GM12878 (cell line): ENCODE data around the gene EXOSC2. TPM values are rescaled to one million over a fixed set of nuclear protein-coding genes. Genes with fewer than 3 reads are reported as not detected.

ENCODE experiments used
- ATAC-seq: fragments of 200-7000 bp; cut with Tn5 transposase; 3 replicates; pipeline ENCODE4 v1.9.1; 2020; ENCODE audit warnings: mild to moderate bottlenecking, moderate library complexity
- BruUV-seq: library from RNA; stranded (reverse); fragments of 400-500 nt; replicated peaks from 2 replicates; lab custom pipeline; 2021; lab: Mats Ljungman, UMichigan
- CTCF ChIA-PET: fragments of 300-600 bp; sonication (Branson Sonifier 250); formaldehyde crosslinking; extraction: SDS; loops from one replicate; lab custom pipeline; 2021; ENCODE audit warnings: inconsistent platforms; lab: Yijun Ruan, JAX
- POLR2A ChIA-PET: fragments of 350-600 bp; formaldehyde crosslinking; extraction: SDS; loops from one replicate; lab custom pipeline; 2021; ENCODE audit warnings: inconsistent platforms; lab: Charles Lee
- RAD21 ChIA-PET: fragments of 300-600 bp; sonication (Branson Sonifier 250); formaldehyde crosslinking; loops from one replicate; lab custom pipeline; 2023; ENCODE audit warnings: antibody characterized with exemption; ENCODE audit not compliant: unreplicated experiment; lab: Charles Lee
- SMC1A ChIA-PET: fragments of 300-600 bp; sonication (Branson Sonifier 250); formaldehyde crosslinking; loops from one replicate; lab custom pipeline; 2023; ENCODE audit not compliant: unreplicated experiment, uncharacterized antibody; lab: Charles Lee
- DNase-seq: peaks from one replicate; pipeline ENCODE4 v3.0.0-alpha.2; 2011; ENCODE audit warnings: low read depth, low spot score
- FAIRE-seq: peaks from 3 replicates; lab custom pipeline; 2011; peaks lifted over from hg19 to GRCh38; lab: Jason Lieb, UNC
- H2AFZ ChIP-seq: 2 replicates; pipeline ENCODE4 v1.6.0; 2011; ENCODE audit warnings: low read depth, low read length, control low read depth; ENCODE audit not compliant: control insufficient read depth
- H3K27ac ChIP-seq: 2 replicates; pipeline ENCODE4 v1.5.1; 2011; ENCODE audit warnings: control low read depth; ENCODE audit not compliant: control insufficient read depth, insufficient read depth
- H3K27me3 ChIP-seq, 2 experiments: replicated peaks in 1 of 2; 2 replicates each; pipeline versions ENCODE4 v1.6.0 to v1.6.1; 2011; ENCODE audit warnings: low read length in 1 of 2; ENCODE audit not compliant: control insufficient read depth in 2 of 2, insufficient read depth in 2 of 2
- H3K36me3 ChIP-seq, 2 experiments: 2 replicates each; pipeline ENCODE4 v1.5.1; 2011; ENCODE audit warnings: low read length in 1 of 2; ENCODE audit not compliant: control insufficient read depth in 2 of 2, insufficient read depth in 2 of 2
- H3K4me1 ChIP-seq: 2 replicates; pipeline ENCODE4 v1.6.1; 2011; ENCODE audit warnings: mild to moderate bottlenecking, low read length, moderate library complexity, mixed read lengths; ENCODE audit not compliant: control insufficient read depth, insufficient read depth
- H3K4me2 ChIP-seq: 2 replicates; pipeline ENCODE4 v1.6.0; 2011; ENCODE audit warnings: control low read depth; ENCODE audit not compliant: control insufficient read depth, insufficient read depth
- H3K4me3 ChIP-seq: fragments of 200-600 bp; sonication (generic); 2 replicates; pipeline ENCODE4 v1.5.1; 2016
- H3K79me2 ChIP-seq: 2 replicates; pipeline ENCODE4 v1.6.0; 2011; ENCODE audit warnings: low read length; ENCODE audit not compliant: control insufficient read depth, insufficient read depth
- H3K9ac ChIP-seq: 2 replicates; pipeline ENCODE4 v1.8.0; 2011; ENCODE audit warnings: low read length, control low read depth, mixed read lengths; ENCODE audit not compliant: control insufficient read depth, insufficient read depth
- H3K9me3 ChIP-seq: replicated peaks from 3 replicates; pipeline ENCODE4 v1.5.1; 2011; ENCODE audit warnings: mild to moderate bottlenecking, low read length; ENCODE audit not compliant: control insufficient read depth, insufficient read depth
- H4K20me1 ChIP-seq: 2 replicates; pipeline ENCODE4 v1.6.0; 2011; ENCODE audit not compliant: control insufficient read depth, insufficient read depth
- ASH2L ChIP-seq: fragments of 300-600, 200-600 bp; sonication (generic); IDR thresholded peaks from 2 replicates; pipeline ENCODE4 v1.6.1; 2017; ENCODE audit warnings: low read depth, mild to moderate bottlenecking, borderline replicate concordance
- BCL3 ChIP-seq: IDR thresholded peaks from 2 replicates; pipeline ENCODE4 v1.6.1; 2011; ENCODE audit warnings: borderline replicate concordance, low read depth, mild to moderate bottlenecking, moderate library complexity, low read length; ENCODE audit not compliant: insufficient read depth, poor library complexity, severe bottlenecking
- BCLAF1 ChIP-seq: fragments of 450-650 bp; IDR thresholded peaks from 2 replicates; pipeline ENCODE4 v1.6.1; 2017; ENCODE audit warnings: antibody characterized with exemption, mild to moderate bottlenecking, moderate library complexity
- BRCA1 ChIP-seq: IDR thresholded peaks from 2 replicates; pipeline ENCODE4 v1.6.1; 2011; ENCODE audit warnings: low read depth, low read length, improper control_type of control experiment
- CTCF ChIP-seq, 3 experiments: IDR thresholded peaks in 2 of 3; conservative IDR thresholded peaks in 1 of 3; 2 replicates each; pipeline ENCODE4 v1.5.1; 2011; ENCODE audit warnings: low read depth in 3 of 3, low read length in 3 of 3, mild to moderate bottlenecking in 3 of 3, control low read depth in 2 of 3, moderate library complexity in 2 of 3, inconsistent platforms in 1 of 3, mixed read lengths in 1 of 3; ENCODE audit not compliant: control insufficient read depth in 2 of 3, insufficient read depth in 1 of 3; ENCODE audit errors: extremely low read depth in 1 of 3
- EED ChIP-seq: sonication (generic); IDR thresholded peaks from 2 replicates; pipeline ENCODE4 v1.6.1; 2016; ENCODE audit warnings: antibody characterized with exemption, low read depth
- HDAC6 ChIP-seq: fragments of 200-600 bp; sonication (generic); IDR thresholded peaks from one replicate; pipeline ENCODE4 v1.8.0; 2017; ENCODE audit warnings: antibody characterized with exemption; ENCODE audit not compliant: unreplicated experiment
- HSF1 ChIP-seq: fragments of 150-350 bp; IDR thresholded peaks from 2 replicates; pipeline ENCODE4 v1.6.1; 2014; ENCODE audit warnings: mild to moderate bottlenecking, low read depth, low read length
- ZNF207 ChIP-seq: fragments of 450-650 bp; IDR thresholded peaks from 2 replicates; pipeline ENCODE4 v1.6.1; 2014; ENCODE audit warnings: antibody characterized with exemption, mild to moderate bottlenecking, borderline replicate concordance
- ZNF592 ChIP-seq: fragments of 450-650 bp; IDR thresholded peaks from 2 replicates; pipeline ENCODE4 v1.6.1; 2017; ENCODE audit warnings: mild to moderate bottlenecking, moderate library complexity
- WGBS: methylation state at CpG from one replicate; pipeline ENCODE4 v1.1.6; 2016; ENCODE audit warnings: low lambda C conversion rate; ENCODE audit not compliant: insufficient replicate concordance, insufficient coverage; ENCODE audit errors: missing lambda C conversion rate; 5-methylcytosine and 5-hydroxymethylcytosine counted together
- in situ Hi-C: fragments of 300-500 bp; cut with MboI; formaldehyde crosslinking; loops from 9 replicates; pipeline ENCODE4 v1.14.3; 2018; ENCODE audit warnings: mixed read lengths
- intact Hi-C: fragments of 100-400 bp; cut with micrococcal nuclease; formaldehyde crosslinking; loops from one replicate; pipeline ENCODE4 v1.14.2; 2022; ENCODE audit not compliant: unreplicated experiment
- polyA plus RNA-seq, 11 experiments: library from polyadenylated mRNA; depleted of rRNA in 4 of 11; unstranded in 6 of 11; stranded (reverse) in 5 of 11; fragments of >200 nt; fragmentation: Nextera tagmentation in 4 of 11; fragmentation: Illumina TruSeq in 1 of 11; extraction: Ambion mirVana in 4 of 11; extraction: Trizol in 1 of 11; gene quantifications; 1 replicate in 1 of 11; 2 replicates in 10 of 11; pipeline versions ENCODE4 v1.2.1 to v1.2.3, GENCODE V29; 2011 to 2016; ENCODE audit warnings: inconsistent platforms in 2 of 11, missing spikeins in 2 of 11, low read depth in 1 of 11
- total RNA-seq, 4 experiments: library from RNA; depleted of rRNA in 3 of 4; stranded (reverse); fragments of >200 nt in 3 of 4; fragmentation: Illumina TruSeq in 1 of 4; extraction: Trizol in 1 of 4; gene quantifications; 2 replicates each; pipeline versions ENCODE4 v1.2.1 to v1.2.3, GENCODE V29; 2013 to 2021

Gene EXOSC2
- total and polyA plus RNA-seq, 10 of the 15 experiments (the other 5 are each of a cell fraction or from before 2014, with no cell fraction given), result 26.3 to 55.0 (median 48.0) TPM

GRCh38 chr9:130665029-130665430 lies 28.6 kb upstream of the EXOSC2 start:
- no peak overlapping the region for H2AFZ ChIP-seq
- peaks cover 14 to 26% of the 10 kb centered on the region in 2 experiments for H3K27me3 ChIP-seq
- no peaks in the 10 kb centered on the region for H3K9me3 ChIP-seq
- H3K4me1 ChIP-seq, result no peaks in the 10 kb centered on the region
- ChIA-PET CTCF (no interaction called here), POLR2A (no interaction called here), RAD21 (no interaction called here), SMC1A (no interaction called here)
- no TSS peak for BruUV-seq
- ATAC-seq (no peak), DNase-seq (no peak), FAIRE-seq (no peak)
- in situ Hi-C loops, result no loop called here
- no peaks in the 10 kb centered on the region for H3K36me3 ChIP-seq
- WGBS, result 20% methylated on average over 18 of the region's 26 CpGs
- no peaks in the 10 kb centered on the region for H4K20me1 ChIP-seq
- intact Hi-C loops, result no loop called here
- H3K79me2 ChIP-seq, result no peaks in the 10 kb centered on the region
- no peak overlapping the region for H3K4me3 ChIP-seq
- no peak overlapping the region for H3K4me2 ChIP-seq
- no peak overlapping the region for H3K9ac ChIP-seq
- H3K27ac ChIP-seq, result no peak overlapping the region
- TF ChIP-seq BRCA1 (no peak), HSF1 (no peak), HDAC6 (no peak), BCLAF1 (no peak), EED (no peak), ZNF592 (no peak), ZNF207 (no peak), CTCF (IDR thresholded peaks at IDR 0.05 in 2 of 3, conservative IDR thresholded peaks at IDR 0.05 in 1 of 3; ENCODE audit: control insufficient read depth in 2 of 3, extremely low read depth in 1 of 3, insufficient read depth in 1 of 3, low read depth in 3 of 3, low read length in 3 of 3) (no peak), BCL3 (no peak), ASH2L (no peak)
